ENCODE results near the gene OGN. TPM values are rescaled to one million over a fixed set of nuclear protein-coding genes. Genes with fewer than 3 reads are reported as not detected.

The OGN gene
- 296 TPM for total RNA-seq

GRCh38 chr9:92404042-92404836 lies at the start of gene OGN:
TSS of gene OGN (minus strand) at chr9:92404578. CDS start at chr9:92403407, 1,171 bp downstream.

DNA sequence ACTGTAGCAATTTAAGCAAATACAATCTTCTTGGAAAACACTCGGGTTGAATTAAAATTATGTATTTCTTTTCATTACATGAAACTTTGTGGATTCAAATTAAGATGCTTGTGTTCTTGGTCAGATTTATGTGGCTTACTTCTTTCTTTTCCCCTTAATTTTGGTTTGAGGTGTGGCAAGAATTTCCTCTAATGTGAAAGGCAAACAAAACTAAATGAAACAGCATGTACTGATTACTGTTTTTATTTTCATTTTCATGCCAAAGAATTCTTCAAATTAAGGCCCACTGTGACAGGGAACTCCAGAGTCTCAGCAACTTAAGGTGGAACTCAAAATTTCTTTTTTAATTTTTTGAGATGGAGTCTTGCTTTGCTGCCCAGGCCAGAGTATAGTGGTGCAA lies 20.0 kb upstream of the OGN start, which contains the start of gene OMD:
OMD (minus strand) TSS at position 132 of the 400 bp plus-strand sequence. CDS start 6,913 bp downstream, outside the sequence.

Other genes starting within 250 kb of the OGN start
- 153 TPM for gene IARS1, start 110.9 kb downstream of the OGN start, total RNA-seq
- gene NOL8, start 79.2 kb downstream of the OGN start, total RNA-seq = 42.9 TPM
- gene CENPP, start 78.6 kb downstream of the OGN start, total RNA-seq = 11.4 TPM
- gene OMD, start 19.9 kb upstream of the OGN start, total RNA-seq = 34.4 TPM
- 81.0 TPM for gene ASPN, start 77.9 kb upstream of the OGN start, total RNA-seq
- 29.1 TPM for gene ECM2, start 131.4 kb upstream of the OGN start, total RNA-seq

Data from camera-type eye (tissue), 1 donor.